Bronchial epithelial cell (primary cell): ENCODE measurements around the gene COX5B. TPM values are rescaled to one million over a fixed set of nuclear protein-coding genes. Genes with fewer than 3 reads are reported as not detected.

Source experiments
- DNase-seq: peaks from one replicate; pipeline ENCODE4 v3.0.0-alpha.2; 2010; ENCODE audit warnings: low read depth
- FAIRE-seq: peaks from 2 replicates; lab custom pipeline; 2011; peaks lifted over from hg19 to GRCh38; lab: Jason Lieb, UNC
- H3K27me3 ChIP-seq: 2 replicates; pipeline ENCODE4 v1.5.1; 2011; ENCODE audit warnings: low read length; ENCODE audit not compliant: control insufficient read depth, insufficient read depth
- H3K36me3 ChIP-seq: 2 replicates; pipeline ENCODE4 v1.5.1; 2011; ENCODE audit warnings: low read length; ENCODE audit not compliant: control insufficient read depth, insufficient read depth
- H3K4me3 ChIP-seq: 2 replicates; pipeline ENCODE4 v1.5.1; 2011; ENCODE audit warnings: mild to moderate bottlenecking, low read depth, low read length, control low read depth
- CTCF ChIP-seq: IDR thresholded peaks from 2 replicates; pipeline ENCODE4 v1.5.1; 2011; ENCODE audit warnings: mild to moderate bottlenecking, moderate library complexity, low read length, control low read depth, inconsistent platforms; ENCODE audit not compliant: insufficient read depth, severe bottlenecking
- total RNA-seq: library from RNA; depleted of rRNA; stranded (reverse); fragments of >200 nt; gene quantifications from 2 replicates; pipeline ENCODE4 v1.2.1, GENCODE V29; 2014

Gene COX5B
- total RNA-seq, 1 donor from 2014 or later: 416 TPM

- Histone ChIP-seq H3K36me3 (peaks cover 28% of the 10 kb centered on the region), H3K4me3 (no peak overlapping the region), H3K27me3 (no peaks in the 10 kb centered on the region)
- FAIRE-seq (no peak), DNase-seq (no peak)
- TF ChIP-seq CTCF: no peak
Measured at GRCh38 chr2:97660775-97661389, 15.0 kb downstream of the COX5B start.

GRCh38 chr2:97661927-97662326 lies 16.1 kb downstream of the COX5B start:
- H3K4me3 ChIP-seq: no peak overlapping the region
- no peak for TF ChIP-seq CTCF
- peaks cover 25% of the 10 kb centered on the region for H3K36me3 ChIP-seq
- no peaks in the 10 kb centered on the region for H3K27me3 ChIP-seq
- DNase-seq: no peak
- no peak for FAIRE-seq

- FAIRE-seq (no peak), DNase-seq (no peak)
- no peaks in the 10 kb centered on the region for H3K27me3 ChIP-seq
- peak overlapping the region; percentile 60 for H3K4me3 ChIP-seq
- H3K36me3 ChIP-seq: peaks cover 20% of the 10 kb centered on the region
- TF ChIP-seq CTCF: no peak
Measured at GRCh38 chr2:97662386-97662894, 16.6 kb downstream of the COX5B start.

GRCh38 chr2:97662895-97663625 lies 17.2 kb downstream of the COX5B start:
- DNase-seq: peak; percentile 81
- TF ChIP-seq CTCF: no peak
- FAIRE-seq: no peak
- peak overlapping the region; percentile 60 for H3K4me3 ChIP-seq
- peaks cover 14% of the 10 kb centered on the region for H3K36me3 ChIP-seq
- no peaks in the 10 kb centered on the region for H3K27me3 ChIP-seq

GRCh38 chr2:97663626-97663961 lies 17.7 kb downstream of the COX5B start:
- Histone ChIP-seq H3K36me3 (peaks cover 9% of the 10 kb centered on the region), H3K27me3 (no peaks in the 10 kb centered on the region), H3K4me3 (peak overlapping the region; percentile 60)
- no peak for FAIRE-seq
- no peak for DNase-seq
- TF ChIP-seq CTCF: no peak
